ENCODE measurements around the gene PDCD1.

- TF ChIP-seq POLR2A (IDR thresholded peaks at IDR 0.05) (no peak), CTCF (IDR thresholded peaks at IDR 0.05) (no peak), POLR2AphosphoS5 (IDR thresholded peaks at IDR 0.05) (no peak)
These were observed 56.0 kb downstream of the PDCD1 start for GRCh38 chr2:241802421-241803318.
